Common myeloid progenitor, CD34-positive (primary cell): ENCODE results near the gene EFNA5. TPM values are rescaled to one million over a fixed set of nuclear protein-coding genes. Genes with fewer than 3 reads are reported as not detected.

Source experiments
- CTCF ChIA-PET: fragments of 350-600 bp; sonication (Branson Sonifier 250); formaldehyde crosslinking; loops from one replicate; lab custom pipeline; 2021; ENCODE audit warnings: antibody characterized with exemption; lab: Charles Lee
- POLR2A ChIA-PET: fragments of 350-600 bp; sonication (Branson Sonifier 250); formaldehyde crosslinking; loops from one replicate; lab custom pipeline; 2021; ENCODE audit warnings: antibody characterized with exemption; lab: Charles Lee
- DNase-seq, 3 donors: peaks; one replicate each; pipeline versions ENCODE4 v3.0.0 to v3.0.0-alpha.2; 2013
- H3K27ac ChIP-seq, 2 experiments: 1 replicate in 1 of 2; 2 replicates in 1 of 2; pipeline ENCODE4 v1.7.0; 2013; ENCODE audit warnings: inconsistent platforms in 2 of 2, low read length in 2 of 2, mild to moderate bottlenecking in 2 of 2, low read depth in 1 of 2, moderate library complexity in 1 of 2; ENCODE audit not compliant: severe bottlenecking in 2 of 2, insufficient read depth in 1 of 2, poor library complexity in 1 of 2
- H3K27me3 ChIP-seq, 5 experiments: replicated peaks in 2 of 5; 1 replicate in 3 of 5; 2 replicates in 2 of 5; pipeline versions ENCODE4 v1.6.1 to v1.7.0; 2013; ENCODE audit warnings: low read length in 4 of 5, mild to moderate bottlenecking in 2 of 5, moderate library complexity in 2 of 5, inconsistent platforms in 1 of 5; ENCODE audit not compliant: insufficient read depth in 5 of 5, control insufficient read depth in 4 of 5
- H3K36me3 ChIP-seq, 4 experiments: 1 replicate in 2 of 4; 2 replicates in 2 of 4; pipeline versions ENCODE4 v1.6.1 to v1.7.0; 2013; ENCODE audit warnings: low read length in 3 of 4, control low read depth in 1 of 4, mild to moderate bottlenecking in 1 of 4; ENCODE audit not compliant: control insufficient read depth in 4 of 4, insufficient read depth in 4 of 4
- H3K4me1 ChIP-seq, 4 experiments: 1 replicate in 3 of 4; 2 replicates in 1 of 4; pipeline versions ENCODE4 v1.6.1 to v1.7.1; 2013; ENCODE audit warnings: low read length in 3 of 4, mild to moderate bottlenecking in 3 of 4, control low read depth in 1 of 4, inconsistent platforms in 1 of 4, moderate library complexity in 1 of 4; ENCODE audit not compliant: control insufficient read depth in 4 of 4, insufficient read depth in 4 of 4; ENCODE audit errors: control extremely low read depth in 1 of 4
- H3K4me3 ChIP-seq, 7 experiments: 1 replicate in 4 of 7; 2 replicates in 3 of 7; pipeline versions ENCODE4 v1.5.1 to v1.7.0; 2013; ENCODE audit warnings: mild to moderate bottlenecking in 7 of 7, low read length in 6 of 7, moderate library complexity in 6 of 7, inconsistent platforms in 2 of 7, low read depth in 2 of 7, control low read depth in 1 of 7; ENCODE audit not compliant: insufficient read depth in 4 of 7, control insufficient read depth in 1 of 7; ENCODE audit errors: extremely low read depth in 1 of 7
- H3K9me3 ChIP-seq, 5 experiments: 1 replicate in 4 of 5; 2 replicates in 1 of 5; pipeline versions ENCODE4 v1.6.1 to v1.7.1; 2013; ENCODE audit warnings: low read length in 4 of 5, mild to moderate bottlenecking in 2 of 5, inconsistent platforms in 1 of 5, low read depth in 1 of 5, moderate library complexity in 1 of 5; ENCODE audit not compliant: control insufficient read depth in 4 of 5, insufficient read depth in 2 of 5; ENCODE audit errors: control extremely low read depth in 1 of 5
- WGBS: methylation state at CpG from one replicate; pipeline ENCODE4 v1.1.5; 2013; ENCODE audit not compliant: insufficient coverage; 5-methylcytosine and 5-hydroxymethylcytosine counted together
- polyA plus RNA-seq: library from polyadenylated mRNA; unstranded; fragments of 120-200 nt; gene quantifications from one replicate; pipeline ENCODE4 v1.2.1, GENCODE V29; 2013

Gene EFNA5
- polyA plus RNA-seq: 0.01 TPM

DNA sequence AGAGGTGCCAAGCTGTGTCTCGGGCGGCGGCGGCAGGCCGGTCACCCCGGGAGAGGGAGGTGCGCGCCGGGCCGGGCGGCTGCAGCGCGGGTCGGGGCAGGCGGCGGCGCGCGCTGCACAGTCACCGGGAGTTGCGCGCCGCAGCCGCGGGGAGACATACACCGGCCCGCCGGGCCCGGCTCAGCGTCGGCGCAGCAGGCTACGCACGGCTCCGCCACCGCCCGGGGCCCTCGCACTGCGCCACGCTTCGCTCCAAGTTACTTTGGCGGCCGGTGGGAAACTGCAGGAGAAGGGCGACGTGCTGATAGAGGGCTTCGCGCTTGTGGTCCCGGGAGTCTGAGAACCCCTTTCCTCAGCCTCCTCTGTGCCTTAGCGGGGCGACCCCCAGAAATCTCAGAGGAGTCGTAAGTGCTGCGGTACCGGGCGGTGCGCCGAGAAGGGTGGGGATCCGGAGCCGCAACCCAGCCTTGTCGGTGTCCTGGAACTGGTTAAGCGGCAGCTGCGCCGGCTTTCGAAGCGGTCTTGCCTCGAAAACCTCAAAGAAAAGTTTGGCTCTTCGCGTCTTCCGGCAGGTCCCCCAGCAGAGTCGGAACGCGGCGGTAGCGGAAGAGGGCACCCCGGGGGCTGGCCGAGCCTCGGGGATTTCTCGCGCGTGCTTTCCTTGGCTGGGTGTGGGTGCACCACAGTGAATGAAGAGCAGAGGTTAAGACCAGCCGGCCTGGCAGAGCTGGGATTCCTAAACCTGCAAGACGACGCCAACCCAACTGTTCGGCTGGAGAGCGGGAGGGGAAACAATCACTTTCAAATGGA is at the start of gene EFNA5:
Gene EFNA5 (minus strand): TSS at position 6 of the 810 bp plus-strand sequence.
- H3K9me3 ChIP-seq: no peaks in the 10 kb centered on the region
- H3K4me3 ChIP-seq: peak within 1 kb of the TSS; percentile 15 to 76 (median 56)
- POLR2A ChIA-PET: no interaction called here
- H3K4me1 ChIP-seq: peaks cover 2 to 48% (median 45%) of the 10 kb centered on the region in 4 experiments
- CTCF ChIA-PET: no interaction called here
- peaks cover 28 to 96% (median 34%) of the 10 kb centered on the region in 5 experiments for H3K27me3 ChIP-seq
- H3K27ac ChIP-seq: no peak within 1 kb of the TSS
- under 1% methylated on average over 62 of the region's 84 CpGs for WGBS
- peak in 2 of 3 donors; percentile 59 to 65 for DNase-seq
- H3K36me3 ChIP-seq: no peaks in the 10 kb centered on the region

DNA sequence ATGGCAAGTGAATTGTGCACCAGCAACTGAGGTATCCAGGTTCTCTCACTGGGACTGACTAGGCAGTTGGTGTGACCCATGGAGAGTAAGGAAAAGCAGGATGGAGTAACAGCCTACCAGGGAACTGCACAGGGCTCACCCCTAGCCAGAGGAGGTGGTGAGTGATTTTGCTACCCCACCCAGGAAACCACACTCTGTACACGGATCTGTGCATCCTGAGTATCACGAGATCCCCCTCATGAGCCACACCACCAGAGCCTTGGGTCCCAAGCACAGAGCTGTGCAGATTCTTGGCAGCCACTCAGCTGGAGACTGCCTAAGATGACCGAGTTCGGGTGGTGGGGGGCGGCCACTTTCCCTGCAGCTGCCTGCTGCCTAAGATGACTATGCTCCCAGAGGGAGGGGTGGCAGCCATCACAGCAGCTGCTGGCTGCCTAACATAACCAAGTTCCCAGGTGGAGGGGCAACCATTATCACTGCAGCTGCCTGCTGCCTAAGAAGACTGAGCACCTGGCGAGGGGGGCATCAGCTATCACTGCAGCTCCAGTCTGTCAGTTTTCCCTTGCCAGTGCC is 48.4 kb upstream of the EFNA5 start:
- H3K36me3 ChIP-seq: no peaks in the 10 kb centered on the region
- peaks cover 0 to 16% (median 5%) of the 10 kb centered on the region in 5 experiments for H3K9me3 ChIP-seq
- H3K27me3 ChIP-seq: no peaks in the 10 kb centered on the region
- ChIA-PET POLR2A (no interaction called here), CTCF (interaction anchor here (1.4 kb wide), 1 partner anchor 12 kb away, joined by 3 read pairs; no protein-coding TSS in a partner anchor)
- H3K4me3 ChIP-seq: no peak overlapping the region
- 94% methylated on average over 6 of the region's 6 CpGs for WGBS
- no peak overlapping the region for H3K27ac ChIP-seq
- DNase-seq: no peak
- no peaks in the 10 kb centered on the region for H3K4me1 ChIP-seq

DNA sequence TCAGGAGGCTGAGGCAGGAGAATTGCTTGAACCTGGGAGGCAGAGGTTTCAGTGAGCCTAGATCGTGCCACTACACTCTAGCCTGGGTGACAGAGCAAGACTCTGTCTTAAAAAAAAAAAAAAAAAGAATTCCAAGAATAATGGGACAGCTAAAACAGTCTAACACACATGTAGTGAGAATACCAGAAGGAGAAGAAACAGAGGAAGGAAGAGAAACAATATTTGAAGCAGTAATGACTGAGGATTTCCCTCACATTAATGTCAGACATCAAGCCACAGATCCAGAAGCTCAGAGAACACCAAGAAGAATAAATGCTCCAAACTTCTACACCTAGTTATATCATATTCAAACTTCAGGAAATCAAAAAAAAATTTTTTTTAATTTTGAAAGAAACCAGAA is 47.1 kb upstream of the EFNA5 start:
- H3K27me3 ChIP-seq: no peaks in the 10 kb centered on the region
- ChIA-PET POLR2A (no interaction called here), CTCF (no interaction called here)
- H3K27ac ChIP-seq: no peak overlapping the region
- peaks cover 0 to 14% (median 5%) of the 10 kb centered on the region in 5 experiments for H3K9me3 ChIP-seq
- no peaks in the 10 kb centered on the region for H3K4me1 ChIP-seq
- DNase-seq: no peak
- H3K4me3 ChIP-seq: no peak overlapping the region
- no peaks in the 10 kb centered on the region for H3K36me3 ChIP-seq
- WGBS: no CpG with 5 or more reads among the region's 1 CpG

DNA sequence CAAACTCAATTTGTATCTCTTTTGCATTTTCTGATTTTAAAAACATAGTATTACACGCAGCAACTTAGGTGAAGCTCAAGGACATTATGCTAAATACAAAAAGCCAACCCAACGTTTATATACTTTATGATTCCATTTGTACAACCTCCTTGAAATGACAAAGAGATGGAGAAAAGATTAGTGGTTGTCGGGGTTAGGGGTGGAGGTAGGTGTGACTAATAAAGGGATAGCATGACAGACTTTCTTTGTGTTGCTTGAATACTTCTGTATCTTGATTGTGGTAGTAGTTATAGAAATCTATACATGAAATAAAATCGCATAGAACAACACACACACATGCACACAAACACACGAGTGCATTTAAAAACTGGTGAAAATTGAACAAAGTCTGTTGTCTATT is 42.5 kb upstream of the EFNA5 start:
- POLR2A ChIA-PET: no interaction called here
- Histone ChIP-seq H3K27ac (no peak overlapping the region), H3K4me1 (no peaks in the 10 kb centered on the region), H3K9me3 (peaks cover 0 to 5% (median 0%) of the 10 kb centered on the region in 5 experiments), H3K27me3 (no peaks in the 10 kb centered on the region), H3K36me3 (no peaks in the 10 kb centered on the region), H3K4me3 (no peak overlapping the region)
- WGBS: no CpG with 5 or more reads among the region's 5 CpGs
- DNase-seq: no peak
- CTCF ChIA-PET: no interaction called here

DNA sequence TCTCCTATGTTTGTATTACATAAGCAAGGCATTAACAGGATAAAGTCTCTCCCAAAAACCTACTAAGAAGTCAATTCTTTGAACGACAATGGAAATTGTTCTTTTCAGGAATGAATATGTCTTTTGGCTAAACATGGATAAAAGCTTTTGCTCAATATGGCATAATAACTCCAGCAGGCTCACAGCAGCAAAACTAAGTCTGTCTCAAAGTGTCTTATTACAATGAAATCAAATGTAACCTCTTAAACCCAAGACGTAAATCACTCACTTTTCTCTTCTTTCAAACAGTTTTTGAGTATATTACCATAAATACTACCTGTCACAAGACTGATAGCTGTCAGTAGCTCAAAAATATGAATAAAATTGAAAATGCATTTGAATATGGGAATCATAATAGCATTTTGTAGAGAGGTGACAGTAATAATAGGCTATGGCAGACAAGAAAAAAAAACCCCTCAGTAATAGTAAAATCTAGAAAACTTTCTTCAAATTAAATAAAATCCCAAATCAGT is 41.7 kb upstream of the EFNA5 start:
- H3K27me3 ChIP-seq: no peaks in the 10 kb centered on the region

DNA sequence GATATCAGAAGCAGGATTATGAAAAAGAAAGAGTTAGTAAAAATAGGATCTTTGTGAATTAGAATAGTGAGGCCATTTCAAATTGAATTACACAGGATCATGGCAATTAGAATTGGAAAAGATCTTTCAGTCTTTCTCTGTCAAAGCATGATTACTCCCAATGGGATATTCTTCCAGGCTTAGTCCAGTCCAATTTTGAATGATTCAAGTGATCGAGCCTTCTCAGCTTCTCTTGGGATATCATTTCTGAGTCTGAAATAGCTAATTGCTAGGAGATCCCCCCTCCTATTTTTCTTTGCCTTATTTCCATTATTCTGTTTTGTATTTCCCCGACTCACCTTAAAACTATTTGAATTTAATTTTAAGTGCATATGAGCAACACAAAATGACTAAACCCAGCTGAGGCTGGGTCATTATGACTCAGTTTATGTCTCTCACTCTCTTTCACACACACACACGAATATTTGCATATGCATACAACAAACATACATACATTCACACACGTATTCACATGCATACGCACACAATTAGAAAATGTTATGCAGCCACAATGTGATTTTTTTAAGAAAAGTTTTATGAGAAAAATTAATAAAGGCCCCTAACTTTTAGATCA is 34.8 kb upstream of the EFNA5 start:
- H3K9me3 ChIP-seq: peaks cover 0 to 2% (median 0%) of the 10 kb centered on the region in 5 experiments
- ChIA-PET CTCF (no interaction called here), POLR2A (no interaction called here)
- H3K36me3 ChIP-seq: no peaks in the 10 kb centered on the region
- no peak for DNase-seq
- no peaks in the 10 kb centered on the region for H3K27me3 ChIP-seq
- H3K4me3 ChIP-seq: no peak overlapping the region
- WGBS: 83% methylated on average over 1 of the region's 5 CpGs
- H3K27ac ChIP-seq: no peak overlapping the region
- H3K4me1 ChIP-seq: no peaks in the 10 kb centered on the region

More for the DNA sequence above, 41.7 kb upstream of the EFNA5 start:
- ChIA-PET POLR2A (no interaction called here), CTCF (no interaction called here)
- Histone ChIP-seq H3K27ac (no peak overlapping the region), H3K4me3 (no peak overlapping the region), H3K36me3 (no peaks in the 10 kb centered on the region), H3K4me1 (no peaks in the 10 kb centered on the region), H3K9me3 (peaks cover 0 to 5% (median 0%) of the 10 kb centered on the region in 5 experiments)
- WGBS: no CpG with 5 or more reads among the region's 2 CpGs
- DNase-seq: no peak
